IPS-15b (cell line): ENCODE data around the gene ACAA2.
"Not testable (repeated sequence)": the region's sequence is repeated elsewhere in the genome, so short reads cannot be mapped to it uniquely, and the experiment has no call there.

ENCODE experiments used
- H3K27me3 ChIP-seq: one replicate; pipeline ENCODE4 v1.6.1; 2013; ENCODE audit warnings: low read length; ENCODE audit not compliant: control insufficient read depth, insufficient read depth
- H3K36me3 ChIP-seq: one replicate; pipeline ENCODE4 v1.6.1; 2013; ENCODE audit warnings: low read length; ENCODE audit not compliant: control insufficient read depth, insufficient read depth
- H3K4me1 ChIP-seq: one replicate; pipeline ENCODE4 v1.6.1; 2013; ENCODE audit warnings: mild to moderate bottlenecking, low read length; ENCODE audit not compliant: control insufficient read depth, insufficient read depth
- H3K4me3 ChIP-seq: one replicate; pipeline ENCODE4 v1.5.1; 2013; ENCODE audit warnings: low read depth, low read length
- H3K9ac ChIP-seq: one replicate; pipeline ENCODE4 v1.6.1; 2013; ENCODE audit warnings: low read depth, mild to moderate bottlenecking, low read length
- H3K9me3 ChIP-seq: one replicate; pipeline ENCODE4 v1.6.1; 2013; ENCODE audit warnings: mild to moderate bottlenecking, low read length; ENCODE audit not compliant: control insufficient read depth, insufficient read depth

ACAA2 gene

DNA sequence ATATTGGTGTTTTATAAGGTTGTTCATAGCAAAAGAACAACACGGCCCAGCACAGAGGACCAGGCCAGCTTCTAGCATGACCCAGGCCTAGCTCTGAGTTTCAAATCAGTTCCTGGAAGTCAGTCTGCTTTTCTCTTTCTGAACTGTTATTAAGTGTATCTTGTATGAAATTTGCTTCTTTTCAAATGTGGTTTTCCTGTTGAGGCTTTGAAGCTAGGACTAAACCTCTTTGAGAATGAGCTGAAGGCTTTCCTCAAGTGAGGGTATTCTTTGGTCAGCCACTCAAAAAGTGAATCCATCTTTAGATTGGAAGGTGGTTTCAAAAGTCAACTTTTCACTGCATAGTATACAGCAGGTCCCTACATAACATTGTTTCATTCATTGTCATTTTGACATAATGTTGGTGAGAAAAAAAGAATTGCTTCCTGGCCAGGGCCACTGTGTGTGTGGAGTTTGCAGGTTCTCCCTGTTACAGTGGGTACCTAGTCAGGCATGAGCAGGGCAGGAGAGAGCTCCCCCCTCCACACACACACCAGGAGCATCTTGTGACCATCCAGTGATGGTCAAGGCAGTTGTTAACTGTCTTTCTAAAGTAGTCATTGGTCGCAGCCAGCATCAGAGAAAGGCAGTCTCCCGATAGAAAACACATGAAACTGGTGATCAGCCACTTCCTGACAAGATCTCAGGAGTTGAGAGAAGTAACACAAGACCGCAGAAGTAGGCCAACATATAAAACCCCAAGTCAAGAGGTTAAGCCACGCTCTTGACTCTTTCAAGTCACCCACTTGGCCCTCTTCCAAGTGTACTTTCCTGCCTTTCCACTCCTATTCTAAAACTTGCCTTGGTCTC is 6.7 kb upstream of the ACAA2 start:
- H3K4me3 ChIP-seq: no peak overlapping the region
- no peak overlapping the region for H3K9ac ChIP-seq

DNA sequence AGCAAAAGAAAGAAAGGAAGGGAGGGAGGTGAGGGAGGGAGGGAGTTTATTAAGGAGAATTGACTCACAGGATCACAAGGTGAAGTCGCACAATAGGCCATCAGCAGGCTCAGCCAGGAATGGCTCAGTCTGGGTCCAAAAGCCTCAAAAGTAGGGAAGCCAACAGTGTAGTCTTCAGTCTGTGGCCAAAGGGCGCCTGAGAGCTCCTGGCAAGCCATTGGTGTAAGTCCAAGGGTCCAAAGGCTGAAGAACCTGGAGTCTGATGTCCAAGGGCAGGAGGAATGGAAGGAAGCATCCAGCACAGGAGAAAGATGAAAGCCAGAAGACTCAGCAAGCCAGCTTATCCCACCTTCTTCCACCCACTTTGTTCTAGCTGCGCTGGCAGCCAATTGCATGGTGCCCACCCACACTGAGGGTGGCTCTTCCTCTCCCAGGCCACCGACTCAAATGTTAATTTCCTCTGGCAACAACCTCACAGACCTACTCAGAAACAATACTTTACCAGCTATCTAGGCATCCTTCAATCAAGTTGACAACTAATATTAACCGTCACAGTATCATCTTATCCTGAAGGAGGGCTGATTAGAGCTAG is 5.8 kb upstream of the ACAA2 start:
- H3K27me3 ChIP-seq: no peaks in the 10 kb centered on the region
- no peak overlapping the region for H3K9ac ChIP-seq
- H3K9me3 ChIP-seq: no peaks in the 10 kb centered on the region
- no peak overlapping the region for H3K4me3 ChIP-seq
- H3K4me1 ChIP-seq: no peaks in the 10 kb centered on the region
- no peaks in the 10 kb centered on the region for H3K36me3 ChIP-seq

More for the DNA sequence above, 6.7 kb upstream of the ACAA2 start:
- Histone ChIP-seq H3K36me3 (no peaks in the 10 kb centered on the region), H3K4me1 (no peaks in the 10 kb centered on the region), H3K27me3 (no peaks in the 10 kb centered on the region), H3K9me3 (no peaks in the 10 kb centered on the region)

DNA sequence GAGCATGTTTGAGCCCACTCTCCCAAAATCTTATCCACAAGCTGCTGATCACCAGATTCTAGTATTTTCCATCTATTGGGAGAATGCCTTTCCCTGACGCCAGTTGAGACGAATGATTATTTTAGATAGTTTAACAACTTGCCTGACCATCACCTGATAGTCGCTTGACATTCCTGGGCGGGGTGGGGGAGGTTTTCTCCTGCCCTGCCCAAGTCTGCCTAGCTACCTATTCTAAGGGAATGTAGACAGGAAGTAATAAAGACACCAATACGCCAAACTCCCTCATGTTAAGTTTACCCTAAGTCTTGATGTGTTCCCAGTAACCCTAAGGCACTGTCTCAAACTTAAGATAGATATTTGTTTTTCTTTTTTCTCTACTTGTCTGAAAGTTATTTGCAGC is 4.6 kb upstream of the ACAA2 start:
- H3K9ac ChIP-seq: no peak overlapping the region
- no peaks in the 10 kb centered on the region for H3K27me3 ChIP-seq
- H3K9me3 ChIP-seq: no peaks in the 10 kb centered on the region
- H3K4me3 ChIP-seq: no peak overlapping the region
- H3K36me3 ChIP-seq: no peaks in the 10 kb centered on the region
- no peaks in the 10 kb centered on the region for H3K4me1 ChIP-seq

DNA sequence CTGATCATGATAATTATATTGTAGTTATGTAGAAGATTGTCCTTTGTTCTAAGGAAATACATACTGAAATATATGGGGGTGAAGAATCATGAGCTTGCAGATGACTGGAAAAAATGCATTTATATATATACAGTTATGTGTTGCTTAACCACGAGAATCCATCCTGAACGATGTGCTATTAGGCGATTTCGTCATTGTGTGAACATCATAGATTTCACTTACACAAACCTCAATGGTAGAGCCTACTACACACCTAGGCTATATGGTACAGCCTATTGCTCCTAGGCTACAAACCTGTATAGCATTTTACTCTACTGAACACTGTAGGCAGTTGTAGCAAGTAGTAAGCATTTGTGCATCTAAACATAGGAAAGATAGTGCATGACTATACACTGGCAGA is 2.6 kb upstream of the ACAA2 start:
- Histone ChIP-seq H3K36me3 (no peaks in the 10 kb centered on the region), H3K27me3 (no peaks in the 10 kb centered on the region), H3K4me1 (peaks cover 14% of the 10 kb centered on the region), H3K4me3 (no peak overlapping the region), H3K9me3 (no peaks in the 10 kb centered on the region), H3K9ac (no peak overlapping the region)

DNA sequence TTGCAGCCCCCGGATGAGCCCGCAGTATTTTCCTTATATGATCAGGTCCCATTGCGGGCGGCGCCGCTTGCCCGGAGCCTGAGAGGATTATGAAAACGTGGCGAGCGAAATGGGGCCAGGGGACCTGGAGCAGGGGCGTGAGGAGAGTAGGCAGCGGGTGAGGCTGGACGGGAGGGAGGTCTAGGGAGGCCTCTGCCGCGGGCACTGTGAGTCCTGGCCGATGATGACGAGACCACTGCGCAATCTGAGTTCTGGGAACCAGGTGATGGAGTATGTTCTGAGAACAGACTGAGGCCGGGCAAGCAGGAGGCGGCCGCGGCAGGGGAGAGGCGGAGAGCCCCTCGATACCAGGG is 790 bp upstream of the ACAA2 start:
- Histone ChIP-seq H3K9me3 (peaks cover 9% of the 10 kb centered on the region), H3K4me1 (peaks cover 14% of the 10 kb centered on the region), H3K36me3 (no peaks in the 10 kb centered on the region), H3K27me3 (no peaks in the 10 kb centered on the region), H3K9ac (peak overlapping the region; percentile 50), H3K4me3 (peak overlapping the region; percentile 77)

DNA sequence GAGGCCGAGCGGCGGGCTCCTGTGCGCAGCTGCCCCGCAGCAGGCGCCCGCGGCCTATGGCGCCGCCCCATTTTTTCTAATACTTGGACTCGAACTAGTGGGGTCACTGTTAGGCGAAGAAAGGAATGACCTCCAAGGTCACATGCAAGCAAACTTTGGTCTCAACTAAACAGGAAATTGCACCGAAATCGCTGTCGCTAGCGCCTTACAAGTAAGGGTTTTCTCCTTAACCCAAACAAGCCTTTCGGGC is 339 bp downstream of the ACAA2 start:
- Histone ChIP-seq H3K4me3 (peak overlapping the region; percentile 91), H3K27me3 (no peaks in the 10 kb centered on the region), H3K9me3 (peaks cover 9% of the 10 kb centered on the region), H3K9ac (peak overlapping the region; percentile 90), H3K4me1 (peaks cover 14% of the 10 kb centered on the region), H3K36me3 (no peaks in the 10 kb centered on the region)

DNA sequence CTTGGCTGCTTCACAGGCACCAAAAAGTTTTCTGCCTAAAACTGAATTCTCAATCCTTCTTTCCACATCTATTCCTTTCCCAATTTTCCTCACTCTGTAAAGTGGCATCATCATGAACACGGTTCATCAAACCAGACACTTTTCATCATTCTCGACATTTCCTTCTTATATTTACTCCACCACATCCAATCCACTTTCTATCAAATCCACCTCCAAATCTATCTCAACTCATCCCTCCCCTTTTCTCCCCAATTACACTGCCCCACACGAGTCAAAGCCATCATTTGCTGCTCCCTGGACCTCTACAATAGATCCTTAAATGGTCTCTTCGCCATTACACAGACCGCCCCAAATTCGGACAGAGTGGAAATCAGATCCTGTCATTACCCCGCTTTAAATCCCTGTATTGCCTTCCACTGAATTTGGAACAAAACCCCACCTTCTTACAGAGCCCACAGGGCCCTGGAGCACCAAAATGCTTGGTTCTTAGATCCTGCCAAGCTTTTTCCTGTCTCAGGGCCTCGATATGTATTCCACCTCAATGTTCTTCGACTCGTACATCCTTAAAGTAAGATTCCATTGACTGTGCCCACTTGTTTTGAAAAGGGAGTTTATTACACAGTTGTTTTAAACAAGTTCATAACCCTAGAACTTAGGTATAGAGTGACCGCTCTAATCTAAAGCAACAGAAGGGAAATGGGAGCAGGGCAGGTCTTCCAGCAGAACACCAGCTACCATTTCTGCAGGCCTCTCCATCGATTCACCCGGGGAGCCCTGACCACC is 856 bp downstream of the ACAA2 start:
- Histone ChIP-seq H3K4me3 (peak overlapping the region; percentile 91), H3K27me3 (no peaks in the 10 kb centered on the region), H3K36me3 (no peaks in the 10 kb centered on the region), H3K9me3 (peaks cover 9% of the 10 kb centered on the region), H3K4me1 (peaks cover 14% of the 10 kb centered on the region), H3K9ac (peak overlapping the region; percentile 90)

DNA sequence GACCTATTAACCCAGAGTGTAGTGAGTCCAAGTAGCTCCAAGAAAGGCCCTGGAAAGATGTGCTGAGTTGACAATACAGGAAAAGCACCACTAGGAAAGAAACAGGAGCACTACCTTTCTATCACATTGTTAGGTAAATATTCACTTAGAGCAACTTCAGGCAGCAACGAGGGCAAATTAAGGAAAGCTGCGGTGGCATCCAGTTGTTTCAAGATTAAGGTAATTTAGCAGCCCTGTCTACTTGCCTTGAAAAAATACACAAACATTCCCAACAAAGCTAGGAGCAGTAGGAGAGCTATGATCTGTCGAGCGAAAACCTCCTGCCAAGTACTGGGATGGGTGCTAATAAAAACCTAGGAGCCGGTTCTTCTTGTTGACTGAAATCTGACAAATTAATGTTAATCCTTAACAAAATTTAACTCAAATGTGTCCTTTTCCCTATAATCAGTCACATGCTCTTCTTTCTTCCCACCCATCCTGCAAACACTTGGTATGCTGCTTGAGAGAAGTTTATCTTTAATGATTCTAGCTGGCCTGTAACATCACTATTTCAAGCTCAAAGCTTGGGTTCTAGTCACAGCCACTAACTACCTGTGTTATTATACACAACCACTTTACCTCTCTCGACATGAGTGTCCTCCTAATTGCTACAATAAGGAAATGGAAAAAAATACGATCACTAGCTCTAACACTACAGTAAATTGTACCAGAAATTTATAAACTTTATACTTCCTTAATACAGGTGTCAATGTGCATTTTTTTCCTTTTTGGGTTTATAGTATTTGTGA is 2.0 kb downstream of the ACAA2 start:
- Histone ChIP-seq H3K4me1 (peaks cover 14% of the 10 kb centered on the region), H3K27me3 (no peaks in the 10 kb centered on the region), H3K9ac (no peak overlapping the region), H3K9me3 (peaks cover 9% of the 10 kb centered on the region), H3K36me3 (no peaks in the 10 kb centered on the region), H3K4me3 (peak overlapping the region; percentile 3)

DNA sequence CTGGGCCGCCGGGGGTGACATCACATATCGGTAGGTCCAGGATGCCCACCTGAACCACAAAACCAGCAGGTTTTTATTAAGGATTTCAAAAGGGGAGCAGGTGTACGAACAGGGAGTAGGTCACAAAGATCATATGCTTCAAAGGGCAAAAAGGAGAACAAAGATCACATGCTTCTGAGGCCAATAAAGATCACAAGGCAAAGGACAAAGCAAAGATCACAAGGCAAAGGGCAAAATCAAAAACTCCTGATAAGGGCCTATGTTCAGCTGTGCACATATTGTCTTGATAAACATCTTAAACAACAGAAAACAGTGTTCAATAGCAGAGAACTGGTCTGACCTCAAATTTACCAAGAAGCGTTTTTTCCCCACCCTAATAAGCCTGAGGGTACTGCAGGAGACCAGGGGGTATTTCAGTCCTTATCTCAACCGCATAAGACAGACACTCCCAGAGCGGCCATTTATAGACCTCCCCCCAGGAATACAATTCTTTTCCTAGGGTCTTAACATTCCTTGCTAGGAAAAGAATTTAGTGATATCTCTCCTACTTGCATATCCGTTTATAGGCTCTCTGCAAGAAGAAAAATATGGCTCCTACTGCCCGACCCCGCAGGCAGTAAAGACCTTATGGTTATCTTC is 4.7 kb downstream of the ACAA2 start:
- H3K4me3 ChIP-seq, H3K27me3 ChIP-seq, H3K36me3 ChIP-seq, H3K9ac ChIP-seq, H3K9me3 ChIP-seq: not testable (repeated sequence)
- peaks cover 14% of the 10 kb centered on the region for H3K4me1 ChIP-seq

DNA sequence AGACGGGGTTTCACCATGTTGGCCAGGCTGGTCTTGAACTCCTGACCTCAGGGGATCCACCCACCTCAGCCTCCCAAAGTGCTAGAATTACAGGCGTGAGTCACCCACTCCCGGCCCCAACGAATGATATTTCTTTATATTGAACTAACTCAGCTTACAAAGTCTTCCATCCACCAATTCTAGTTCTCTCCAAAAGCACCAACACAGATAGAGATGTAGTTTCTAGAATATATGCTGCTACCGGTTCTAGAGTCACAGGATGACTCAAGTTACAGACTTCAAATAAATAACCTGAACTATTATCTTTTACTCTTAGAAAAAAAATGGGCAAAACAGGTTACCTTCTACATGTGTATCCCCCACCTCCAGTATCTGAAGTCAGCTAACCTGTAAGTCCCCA is 9.2 kb downstream of the ACAA2 start:
- Histone ChIP-seq H3K27me3 (no peaks in the 10 kb centered on the region), H3K36me3 (peaks cover 4% of the 10 kb centered on the region)

DNA sequence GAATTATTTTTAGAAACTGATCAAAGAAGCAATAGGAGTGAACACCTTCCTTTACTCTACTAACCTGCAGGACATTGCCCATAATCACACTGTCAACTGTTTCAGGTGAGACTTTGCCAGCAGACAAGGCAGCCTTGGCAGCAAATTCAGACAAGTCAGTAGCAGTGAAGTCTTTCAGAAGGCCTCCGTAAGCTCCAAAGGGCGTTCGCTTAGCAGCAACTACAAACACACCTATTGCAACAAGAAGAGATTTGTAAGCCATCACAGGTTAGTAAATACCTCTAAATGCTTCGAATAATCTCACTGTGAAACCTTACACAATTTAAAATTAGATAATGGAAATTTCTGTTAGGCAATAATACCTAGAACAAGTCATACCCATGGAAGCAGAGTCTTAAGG is 10.7 kb downstream of the ACAA2 start:
- peaks cover 4% of the 10 kb centered on the region for H3K36me3 ChIP-seq
- no peak overlapping the region for H3K4me3 ChIP-seq
- H3K4me1 ChIP-seq: no peaks in the 10 kb centered on the region
- no peaks in the 10 kb centered on the region for H3K9me3 ChIP-seq
- no peak overlapping the region for H3K9ac ChIP-seq
- H3K27me3 ChIP-seq: no peaks in the 10 kb centered on the region

More for the DNA sequence above, 9.2 kb downstream of the ACAA2 start:
- Histone ChIP-seq H3K9ac (no peak overlapping the region), H3K9me3 (no peaks in the 10 kb centered on the region), H3K4me3 (no peak overlapping the region), H3K4me1 (no peaks in the 10 kb centered on the region)
